GM13976 (cell line): ENCODE data around the gene CFAP221.

Experiments
- DNase-seq: peaks from one replicate; pipeline ENCODE4 v3.0.0; 2012; ENCODE audit warnings: low spot score
- CTCF ChIP-seq: IDR thresholded peaks from 2 replicates; pipeline ENCODE4 v1.5.1; 2012; ENCODE audit warnings: borderline replicate concordance, mild to moderate bottlenecking; ENCODE audit not compliant: insufficient read depth; ENCODE audit errors: extremely low read depth, missing control alignments, control extremely low read depth
- in situ Hi-C: fragments of 300-500 bp; cut with MboI; formaldehyde crosslinking; loops from one replicate; pipeline ENCODE4 v1.12.0; 2022; ENCODE audit warnings: low sequenced_read_pairs, mixed read lengths, inconsistent platforms; ENCODE audit not compliant: unreplicated experiment

CFAP221 gene

GRCh38 chr2:119513832-119514231 is 30.4 kb upstream of the CFAP221 start:
- no peak for TF ChIP-seq CTCF
- DNase-seq: no peak
- in situ Hi-C loops: no loop called here

DNA sequence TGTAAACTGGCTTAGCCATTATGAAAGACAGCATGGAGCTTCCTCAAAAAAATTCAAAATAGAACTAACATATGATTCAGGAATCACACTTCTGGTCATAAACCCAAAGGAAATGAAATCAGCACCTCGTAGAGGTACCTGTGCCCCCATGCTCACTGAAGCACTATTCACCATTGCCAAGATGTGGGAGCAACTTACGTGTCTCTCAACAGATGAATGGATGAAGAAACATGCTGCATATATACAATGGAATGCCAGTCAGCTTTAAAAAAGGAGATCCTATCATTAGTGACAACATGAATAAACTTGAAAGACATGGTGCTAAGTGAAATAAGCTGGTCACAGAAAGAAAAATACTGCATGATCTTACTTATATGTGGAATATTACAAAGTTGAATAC is 28.1 kb upstream of the CFAP221 start:
- in situ Hi-C loops: no loop called here
- no peak for DNase-seq
- no peak for TF ChIP-seq CTCF

GRCh38 chr2:119517433-119517832 is 26.8 kb upstream of the CFAP221 start:
- in situ Hi-C loops: no loop called here
- peak; percentile 76 for DNase-seq
- TF ChIP-seq CTCF: peak; percentile 65

GRCh38 chr2:119518401-119519056 is 25.7 kb upstream of the CFAP221 start:
- TF ChIP-seq CTCF: no peak
- in situ Hi-C loops: no loop called here
- DNase-seq: no peak

DNA sequence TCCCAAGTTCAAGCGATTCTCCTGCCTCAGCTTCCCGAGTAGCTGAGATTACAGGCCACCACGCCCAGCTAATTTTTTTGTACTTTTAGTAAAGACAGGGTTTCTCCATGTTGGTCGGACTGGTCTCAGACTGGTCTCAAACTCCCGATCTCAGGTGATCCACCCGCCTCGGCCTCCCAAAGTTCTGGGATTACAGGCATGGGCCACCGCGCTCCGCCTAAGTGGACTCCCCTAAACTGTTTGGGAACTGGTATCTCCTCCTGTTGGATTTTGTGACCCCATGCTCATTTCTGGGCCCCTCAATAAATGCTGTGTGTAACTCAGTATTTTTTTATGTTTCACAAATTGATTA is 25.2 kb upstream of the CFAP221 start:
- in situ Hi-C loops: no loop called here
- no peak for TF ChIP-seq CTCF
- no peak for DNase-seq

GRCh38 chr2:119520696-119521432 is 23.4 kb upstream of the CFAP221 start:
- in situ Hi-C loops: no loop called here
- no peak for TF ChIP-seq CTCF
- no peak for DNase-seq
